NCI-H1105 treated with DMSO at 0.1 percent for 48 hours (cell line): ENCODE results near the gene ACSL5.
"Not testable (repeated sequence)": the region's sequence is repeated elsewhere in the genome, so short reads cannot be mapped to it uniquely, and the experiment has no call there.

Experiments used
- DNase-seq: peaks from one replicate; lab custom pipeline; 2025; lab: John Stamatoyannopoulos, UW

ACSL5 gene

GRCh38 chr10:112412696-112413095, 38.8 kb downstream of the ACSL5 start:
- DNase-seq, result no peak

DNA sequence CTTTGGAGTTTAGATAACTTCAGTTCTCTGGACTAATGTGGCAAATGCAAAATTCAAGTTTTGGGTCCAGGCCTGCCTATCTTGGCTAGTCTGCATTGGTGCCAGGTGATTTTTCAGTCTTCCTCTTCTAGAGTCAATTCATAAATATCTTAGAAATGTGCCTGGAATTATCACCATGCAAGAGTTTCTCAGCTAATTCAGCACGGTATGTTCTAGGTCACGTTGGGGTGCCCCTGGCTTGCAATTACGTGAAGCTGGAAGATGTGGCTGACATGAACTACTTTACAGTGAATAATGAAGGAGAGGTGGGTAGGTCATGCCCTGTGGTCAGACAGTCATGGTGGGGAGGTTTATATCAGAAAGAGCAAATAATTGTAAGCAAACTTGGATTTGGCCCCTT, 47.8 kb downstream of the ACSL5 start:
- no peak for DNase-seq

- DNase-seq, result no peak
These were observed 50.7 kb downstream of the ACSL5 start for GRCh38 chr10:112424651-112425050.

GRCh38 chr10:112426111-112426510, 52.2 kb downstream of the ACSL5 start:
- no peak for DNase-seq

DNA sequence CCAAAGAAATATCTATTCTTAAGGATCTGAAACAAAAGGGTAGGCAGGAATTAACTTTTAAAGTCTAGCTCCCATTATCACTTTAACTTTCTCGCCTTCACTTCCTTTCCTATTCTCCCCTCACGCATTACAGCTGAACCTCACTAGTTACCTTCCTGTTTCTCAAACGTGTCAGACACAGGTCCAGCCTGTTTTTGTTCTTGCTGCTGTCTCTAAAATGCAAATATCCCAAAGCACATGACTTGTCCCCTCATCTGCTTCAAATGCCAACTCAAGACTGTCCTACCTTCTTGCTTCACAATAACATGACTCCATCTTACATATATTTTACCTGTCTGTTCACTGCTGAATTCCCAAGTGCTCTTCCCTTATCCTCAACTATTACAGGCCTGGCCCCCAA, 55.2 kb downstream of the ACSL5 start:
- DNase-seq, result no peak

DNA sequence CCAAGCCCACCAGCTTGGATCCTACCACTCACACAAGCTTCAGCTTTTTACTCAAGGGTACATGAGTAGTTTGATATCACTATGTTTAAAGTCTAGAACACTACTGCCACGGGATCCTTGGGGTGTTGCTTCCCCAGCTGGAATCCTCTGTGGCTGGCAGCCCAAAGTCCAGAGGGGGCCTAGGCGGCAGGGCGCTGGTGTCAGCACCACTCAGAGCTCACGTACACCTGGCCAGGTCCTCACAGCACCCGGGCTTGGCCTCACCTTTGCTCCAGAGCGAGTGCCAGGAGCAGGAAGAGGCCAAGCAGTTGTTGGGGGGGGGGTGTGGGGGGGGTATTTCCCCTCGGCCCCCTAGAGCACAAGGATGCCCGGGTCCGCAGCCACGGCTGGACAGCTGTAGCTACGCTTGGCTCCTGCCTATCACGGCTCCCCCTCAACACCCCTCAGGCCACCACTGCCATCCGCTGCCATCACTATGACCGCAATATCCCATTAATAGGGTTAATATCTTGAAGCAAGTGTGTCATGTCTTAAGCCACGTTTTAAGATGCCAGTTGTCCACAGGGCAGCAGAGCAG, 55.8 kb downstream of the ACSL5 start:
- no peak for DNase-seq

- no peak for DNase-seq
These were observed 59.2 kb downstream of the ACSL5 start for GRCh38 chr10:112433136-112433535.

- DNase-seq, result peak; percentile 1
These were observed 61.2 kb downstream of the ACSL5 start for GRCh38 chr10:112434988-112435619.

GRCh38 chr10:112438356-112438755, 64.4 kb downstream of the ACSL5 start:
- no peak for DNase-seq

GRCh38 chr10:112441520-112441919, 67.6 kb downstream of the ACSL5 start:
- DNase-seq, result no peak

DNA sequence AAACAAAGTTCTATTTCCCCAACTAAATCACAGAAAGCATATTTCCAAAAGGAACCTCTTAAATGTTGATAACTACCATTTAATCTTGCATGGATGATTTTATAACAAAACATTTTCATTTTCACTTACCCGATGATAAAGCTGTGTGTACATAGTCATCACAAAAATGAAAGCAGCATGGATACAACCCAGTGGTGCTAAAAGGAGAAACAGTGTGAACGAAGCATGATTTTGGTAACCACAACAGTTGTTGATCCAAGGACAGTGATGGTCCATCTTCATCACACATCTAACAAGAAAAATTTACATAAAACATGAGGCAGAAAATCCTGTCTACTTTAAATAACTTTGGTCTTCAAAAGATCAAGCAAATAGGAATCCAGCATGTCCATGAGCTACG, 68.1 kb downstream of the ACSL5 start:
- no peak for DNase-seq

DNA sequence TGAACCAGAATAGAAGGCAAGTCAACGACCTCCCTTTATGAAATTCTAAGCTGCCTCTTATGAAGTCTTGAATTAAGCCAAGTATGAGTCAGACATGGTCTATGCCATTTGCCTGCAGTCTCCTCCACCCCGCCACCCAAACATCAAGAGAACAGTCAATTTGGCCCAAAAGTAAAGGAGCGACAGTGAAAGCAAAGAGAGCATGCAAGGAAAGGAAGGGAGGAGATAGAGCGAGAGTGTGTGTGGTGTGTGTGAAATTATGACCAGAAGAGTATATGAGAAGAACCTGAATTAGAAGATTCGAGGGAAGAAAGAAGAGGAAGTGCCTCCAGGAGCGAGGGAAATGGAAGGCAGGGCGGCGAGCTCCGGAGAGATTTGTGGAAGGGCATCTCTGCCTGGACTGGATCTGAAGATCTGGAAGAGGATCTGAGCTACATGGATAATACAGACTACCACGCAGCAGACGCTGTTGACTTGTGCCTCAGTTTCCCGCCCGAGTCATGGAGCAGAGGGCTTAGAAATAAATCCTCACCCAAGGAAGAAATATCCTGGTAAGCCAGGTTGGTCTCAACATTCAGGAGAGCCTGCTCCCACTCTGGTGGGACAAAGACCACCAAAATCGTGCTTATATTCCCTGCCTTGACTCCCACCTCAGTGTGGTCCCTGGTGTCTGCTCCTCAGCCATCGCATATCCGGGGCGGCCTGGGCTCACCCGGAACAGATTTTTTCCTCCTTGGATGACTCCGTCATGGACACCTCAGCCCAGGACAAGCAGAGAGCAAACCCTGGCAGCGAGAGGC, 72.3 kb downstream of the ACSL5 start:
- no peak for DNase-seq

GRCh38 chr10:112446855-112447619, 73.1 kb downstream of the ACSL5 start, which contains the start of the genes VTI1A and ZDHHC6:
Gene VTI1A, plus strand, starts transcription at chr10:112447215. Its CDS starts 159 bp downstream, at chr10:112447374.
Gene ZDHHC6, minus strand, starts transcription at chr10:112446914. Its CDS starts 1,478 bp downstream, at chr10:112445436.
- DNase-seq, result peak; percentile 56

- no peak for DNase-seq
These were observed 73.7 kb downstream of the ACSL5 start for GRCh38 chr10:112447620-112447928.

GRCh38 chr10:112448888-112449287, 75.0 kb downstream of the ACSL5 start:
- DNase-seq, result no peak

GRCh38 chr10:112454910-112455779, 81.2 kb downstream of the ACSL5 start:
- no peak for DNase-seq

- DNase-seq, result no peak
These were observed 82.6 kb downstream of the ACSL5 start for GRCh38 chr10:112456533-112456932.

DNA sequence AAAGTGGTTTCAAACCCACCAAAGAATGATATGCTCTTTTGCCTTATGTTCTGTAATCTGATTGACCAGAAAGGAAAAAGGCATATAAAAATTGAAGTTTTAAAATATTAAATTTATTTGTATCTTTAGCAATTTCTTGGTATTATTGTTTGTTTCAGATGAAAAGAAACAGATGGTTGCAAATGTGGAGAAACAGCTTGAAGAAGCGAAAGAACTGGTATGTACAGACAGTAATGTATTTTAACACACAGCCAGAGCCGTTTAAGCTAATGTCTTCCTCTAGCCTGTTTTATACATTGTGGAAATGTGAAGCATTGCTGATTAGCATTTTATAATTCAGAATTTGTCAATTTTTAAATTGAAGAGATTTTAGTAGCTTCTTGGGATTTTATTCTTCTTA, 86.5 kb downstream of the ACSL5 start:
- no peak for DNase-seq

DNA sequence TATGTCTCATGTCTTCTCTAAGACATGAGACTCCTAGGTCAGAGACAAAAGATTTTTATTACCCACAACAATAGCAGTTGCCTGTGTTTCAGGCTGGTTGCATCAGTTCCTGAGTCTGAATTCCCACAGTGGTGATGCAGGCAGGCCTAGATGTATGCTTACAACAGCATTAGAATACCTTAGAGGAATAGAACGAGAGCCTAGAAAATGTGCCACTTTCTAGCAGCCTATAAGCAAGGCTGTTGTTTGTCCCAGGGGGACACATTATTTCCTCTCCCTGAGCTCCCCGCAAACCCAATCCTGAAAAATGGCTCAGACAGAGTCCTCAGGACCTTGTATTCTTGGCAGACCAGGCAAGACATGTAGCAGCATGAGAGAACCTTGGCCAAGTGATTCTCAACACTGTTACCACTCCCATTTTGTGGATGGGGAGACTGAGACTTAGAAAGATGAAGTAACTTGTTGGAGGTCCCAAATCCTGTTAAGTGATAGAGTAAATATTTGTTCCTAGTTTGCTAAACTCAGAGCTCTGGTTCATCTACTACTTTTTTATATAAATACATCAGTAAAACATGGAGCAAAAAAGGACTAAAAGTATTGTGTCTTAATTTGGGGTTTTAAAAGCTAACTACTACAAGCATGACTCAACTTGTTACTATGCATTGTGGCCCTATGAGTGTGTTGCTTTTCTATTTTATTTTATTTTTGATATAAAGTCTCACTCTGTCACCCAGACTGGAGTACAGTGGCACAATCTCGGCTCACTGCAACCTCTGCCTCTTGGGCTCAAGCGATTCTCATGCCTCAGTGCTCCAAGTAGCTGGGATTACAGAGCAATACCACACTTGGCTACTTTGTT, 87.3 kb downstream of the ACSL5 start:
- DNase-seq, result no peak

GRCh38 chr10:112464074-112464473, 90.2 kb downstream of the ACSL5 start:
- DNase-seq, result not testable (repeated sequence)
